OCI-LY7 (cell line): Measurements from ENCODE around the gene ZNF775.

Source experiments
- EZH2phosphoT487 ChIP-seq: fragments of 200-600 bp; sonication (generic); IDR thresholded peaks from 2 replicates; pipeline ENCODE4 v1.6.1; 2018; ENCODE audit warnings: low read depth, borderline replicate concordance, mild to moderate bottlenecking, mixed run types, antibody characterized with exemption, low read length, moderate library complexity, mixed read lengths
- TF ChIP-seq, protein P1 (sequence below): fragments of 200-600 bp; sonication (generic); conservative IDR thresholded peaks from 2 replicates; pipeline ENCODE4 v1.5.1; 2014; ENCODE audit warnings: mild to moderate bottlenecking, antibody characterized with exemption, low read length, moderate library complexity, mixed read lengths

GRCh38 chr7:150442811-150443210, 63.7 kb downstream of the ZNF775 start:
- TF ChIP-seq, protein P1, sequence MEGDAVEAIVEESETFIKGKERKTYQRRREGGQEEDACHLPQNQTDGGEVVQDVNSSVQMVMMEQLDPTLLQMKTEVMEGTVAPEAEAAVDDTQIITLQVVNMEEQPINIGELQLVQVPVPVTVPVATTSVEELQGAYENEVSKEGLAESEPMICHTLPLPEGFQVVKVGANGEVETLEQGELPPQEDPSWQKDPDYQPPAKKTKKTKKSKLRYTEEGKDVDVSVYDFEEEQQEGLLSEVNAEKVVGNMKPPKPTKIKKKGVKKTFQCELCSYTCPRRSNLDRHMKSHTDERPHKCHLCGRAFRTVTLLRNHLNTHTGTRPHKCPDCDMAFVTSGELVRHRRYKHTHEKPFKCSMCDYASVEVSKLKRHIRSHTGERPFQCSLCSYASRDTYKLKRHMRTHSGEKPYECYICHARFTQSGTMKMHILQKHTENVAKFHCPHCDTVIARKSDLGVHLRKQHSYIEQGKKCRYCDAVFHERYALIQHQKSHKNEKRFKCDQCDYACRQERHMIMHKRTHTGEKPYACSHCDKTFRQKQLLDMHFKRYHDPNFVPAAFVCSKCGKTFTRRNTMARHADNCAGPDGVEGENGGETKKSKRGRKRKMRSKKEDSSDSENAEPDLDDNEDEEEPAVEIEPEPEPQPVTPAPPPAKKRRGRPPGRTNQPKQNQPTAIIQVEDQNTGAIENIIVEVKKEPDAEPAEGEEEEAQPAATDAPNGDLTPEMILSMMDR = no peak
- no peak for TF ChIP-seq EZH2phosphoT487
